DMS 273 (cell line): Measurements from ENCODE around the gene NUMBL.
A peak's percentile ranks its signal among the peaks of the same experiment; 100 is the strongest.

ENCODE experiments used
- DNase-seq: peaks from one replicate; lab custom pipeline; 2025; ENCODE audit not compliant: unreplicated experiment; lab: John Stamatoyannopoulos, UW

NUMBL gene

GRCh38 chr19:40716482-40717324 lies 26.3 kb upstream of the NUMBL start, which contains the start of the genes COQ8B and ITPKC:
Gene COQ8B, minus strand, starts transcription at chr19:40716886. Its CDS starts 2,254 bp downstream, at chr19:40714632.
Gene ITPKC, plus strand, starts transcription at chr19:40717112. Its CDS starts 24 bp downstream, at chr19:40717136.
- peak; percentile 99 for DNase-seq

GRCh38 chr19:40716031-40716481 lies 25.6 kb upstream of the NUMBL start:
- DNase-seq = no peak

- DNase-seq = peak; percentile 97
Measured at GRCh38 chr19:40714441-40715299, 24.2 kb upstream of the NUMBL start.

- no peak for DNase-seq
Measured at GRCh38 chr19:40713939-40714338, 23.5 kb upstream of the NUMBL start.

GRCh38 chr19:40709817-40710216 lies 19.4 kb upstream of the NUMBL start:
- no peak for DNase-seq

- DNase-seq = no peak
Measured at GRCh38 chr19:40707615-40708014, 17.2 kb upstream of the NUMBL start.

- no peak for DNase-seq
Measured at GRCh38 chr19:40705950-40706619, 15.6 kb upstream of the NUMBL start.

GRCh38 chr19:40705362-40705651 lies 14.9 kb upstream of the NUMBL start:
- no peak for DNase-seq

- no peak for DNase-seq
Measured at GRCh38 chr19:40704491-40705361, 14.3 kb upstream of the NUMBL start.

GRCh38 chr19:40703029-40703755 lies 12.7 kb upstream of the NUMBL start:
- DNase-seq = no peak

- DNase-seq = peak; percentile 77
Measured at GRCh38 chr19:40702337-40703012, 12.0 kb upstream of the NUMBL start.

- no peak for DNase-seq
Measured at GRCh38 chr19:40701758-40702157, 11.3 kb upstream of the NUMBL start.

- DNase-seq = no peak
Measured at GRCh38 chr19:40700083-40700482, 9.6 kb upstream of the NUMBL start.

- no peak for DNase-seq
Measured at GRCh38 chr19:40697007-40697406, 6.6 kb upstream of the NUMBL start.

- no peak for DNase-seq
Measured at GRCh38 chr19:40695881-40696280, 5.4 kb upstream of the NUMBL start.

GRCh38 chr19:40693896-40694295 lies 3.4 kb upstream of the NUMBL start:
- DNase-seq = peak; percentile 45

- DNase-seq = peak; percentile 61
Measured at GRCh38 chr19:40693150-40693788, 2.8 kb upstream of the NUMBL start.

- peak; percentile 70 for DNase-seq
Measured at GRCh38 chr19:40692212-40692551, 1.7 kb upstream of the NUMBL start.
